ENCODE data around the gene SCAF11.

GRCh38 chr12:45974883-45975282 is 15.5 kb downstream of the SCAF11 start:
- TF ChIP-seq CTCF (optimal IDR thresholded peaks at IDR 0.05 in 1 of 3, IDR thresholded peaks at IDR 0.05 in 1 of 3, conservative IDR thresholded peaks at IDR 0.05 in 1 of 3; ENCODE audit: extremely low read depth in 1 of 3, insufficient read depth in 2 of 3, low read length in 3 of 3) (no peak), EZH2 (IDR thresholded peaks at IDR 0.05; ENCODE audit: low read length) (no peak)

Measured in keratinocyte (primary cell).